ENCODE measurements around the gene GTF2B.
"Not testable (repeated sequence)": the region's sequence is repeated elsewhere in the genome, so short reads cannot be mapped to it uniquely, and the experiment has no call there.

GTF2B gene

DNA sequence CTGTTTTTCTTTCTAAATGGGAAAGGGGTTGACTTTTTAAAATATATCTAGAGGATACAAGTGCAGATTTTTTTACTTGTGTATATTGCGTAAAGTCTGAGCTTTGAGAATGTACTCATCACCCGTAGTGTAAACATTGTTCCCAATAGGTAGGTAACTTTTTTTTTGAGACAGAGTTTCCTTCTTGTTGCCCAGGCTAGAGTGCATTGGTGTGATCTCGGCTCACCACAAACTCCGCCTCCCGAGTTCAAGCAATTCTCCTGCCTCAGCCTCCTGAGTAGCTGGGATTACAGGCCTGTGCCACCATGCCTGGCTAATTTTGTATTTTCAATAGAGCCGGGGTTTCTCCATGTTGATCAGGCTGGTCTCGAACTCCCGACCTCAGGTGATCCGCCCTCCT, 20.4 kb upstream of the GTF2B start:
- H3K27me3 ChIP-seq (ENCODE audit: low read depth, low read length); H3K4me1 ChIP-seq (ENCODE audit: control insufficient read depth in 1 of 2, insufficient read depth in 2 of 2, low read length in 2 of 2); H3K4me3 ChIP-seq (ENCODE audit: low read depth in 1 of 2, low read length in 2 of 2); H3K27ac ChIP-seq (ENCODE audit: low read length); H3K36me3 ChIP-seq (ENCODE audit: control insufficient read depth in 1 of 2, insufficient read depth in 2 of 2, low read length in 2 of 2); H3K9me3 ChIP-seq (ENCODE audit: control insufficient read depth in 1 of 2, low read length in 2 of 2): not testable (repeated sequence)

DNA sequence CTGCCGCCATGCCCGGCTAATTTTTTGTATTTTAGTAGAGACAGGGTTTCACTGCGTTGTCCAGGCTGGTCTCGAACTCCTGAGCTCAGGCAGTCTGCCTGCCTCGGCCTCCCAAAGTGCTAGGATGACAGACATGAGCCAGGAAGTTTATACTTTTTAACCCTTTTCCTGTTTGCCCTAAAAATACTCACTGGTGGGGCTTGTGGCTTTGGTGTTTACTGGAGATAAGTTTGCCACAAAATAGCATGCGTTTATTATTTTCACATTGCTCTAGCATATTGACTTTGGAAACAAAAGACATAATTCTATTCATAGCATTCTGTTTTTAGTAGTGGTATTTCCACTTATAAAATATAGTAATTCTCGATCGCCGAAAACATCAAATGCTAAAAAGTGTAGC, 19.8 kb upstream of the GTF2B start:
- Histone ChIP-seq H3K4me1 (ENCODE audit: control insufficient read depth in 1 of 2, insufficient read depth in 2 of 2, low read length in 2 of 2) (no peaks in the 10 kb centered on the region), H3K9me3 (ENCODE audit: control insufficient read depth in 1 of 2, low read length in 2 of 2) (no peaks in the 10 kb centered on the region), H3K27me3 (ENCODE audit: low read depth, low read length) (no peaks in the 10 kb centered on the region), H3K27ac (ENCODE audit: low read length) (no peak overlapping the region), H3K4me3 (ENCODE audit: low read depth in 1 of 2, low read length in 2 of 2) (no peak overlapping the region), H3K36me3 (ENCODE audit: control insufficient read depth in 1 of 2, insufficient read depth in 2 of 2, low read length in 2 of 2) (no peaks in the 10 kb centered on the region)

DNA sequence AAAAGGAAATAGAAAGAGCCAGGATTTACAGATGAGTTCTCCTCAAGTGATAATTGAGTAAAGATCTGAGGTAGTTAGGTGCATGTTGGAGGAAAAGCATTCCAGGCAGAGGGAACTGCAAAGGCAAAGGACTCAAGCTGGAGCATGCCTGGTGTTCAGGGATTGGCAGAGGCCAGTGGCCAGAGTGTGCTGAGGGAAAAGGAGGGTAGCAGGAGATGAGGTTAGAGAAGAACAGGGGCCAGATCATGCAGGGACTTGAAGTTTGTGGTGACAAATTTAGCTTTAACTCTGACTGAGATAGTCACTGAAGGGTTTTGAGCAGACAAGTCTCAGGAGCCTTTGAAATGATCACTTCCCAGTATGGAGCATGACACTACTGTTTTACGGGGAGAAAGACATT, 19.0 kb upstream of the GTF2B start:
- Histone ChIP-seq H3K27ac (ENCODE audit: low read length) (no peak overlapping the region), H3K27me3 (ENCODE audit: low read depth, low read length) (no peaks in the 10 kb centered on the region), H3K4me3 (ENCODE audit: low read depth in 1 of 2, low read length in 2 of 2) (no peak overlapping the region), H3K4me1 (ENCODE audit: control insufficient read depth in 1 of 2, insufficient read depth in 2 of 2, low read length in 2 of 2) (no peaks in the 10 kb centered on the region), H3K9me3 (ENCODE audit: control insufficient read depth in 1 of 2, low read length in 2 of 2) (no peaks in the 10 kb centered on the region), H3K36me3 (ENCODE audit: control insufficient read depth in 1 of 2, insufficient read depth in 2 of 2, low read length in 2 of 2) (no peaks in the 10 kb centered on the region)

DNA sequence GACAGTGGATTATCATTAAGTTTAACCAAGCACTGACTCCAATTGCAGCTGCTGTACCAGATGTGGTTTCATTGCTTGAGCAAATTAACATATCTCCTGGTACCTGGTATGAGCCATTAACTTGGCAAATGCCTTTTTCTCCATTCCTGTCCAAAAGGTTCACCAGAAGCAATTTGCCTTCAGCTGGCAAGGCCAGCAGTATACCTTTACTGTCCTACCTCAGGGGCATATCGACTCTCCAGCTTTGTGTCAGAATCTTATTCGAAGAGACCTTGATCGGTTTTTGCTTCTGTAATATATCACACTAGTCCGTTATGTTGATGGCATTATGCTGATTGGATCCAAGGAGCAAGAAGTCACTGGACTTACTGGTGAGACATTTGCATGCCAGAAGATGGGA, 9.5 kb upstream of the GTF2B start:
- Histone ChIP-seq H3K27me3 (ENCODE audit: low read depth, low read length) (no peaks in the 10 kb centered on the region), H3K4me3 (ENCODE audit: low read depth in 1 of 2, low read length in 2 of 2) (no peak overlapping the region), H3K27ac (ENCODE audit: low read length) (no peak overlapping the region), H3K9me3 (ENCODE audit: control insufficient read depth in 1 of 2, low read length in 2 of 2) (no peaks in the 10 kb centered on the region), H3K36me3 (ENCODE audit: control insufficient read depth in 1 of 2, insufficient read depth in 2 of 2, low read length in 2 of 2) (no peaks in the 10 kb centered on the region), H3K4me1 (ENCODE audit: control insufficient read depth in 1 of 2, insufficient read depth in 2 of 2, low read length in 2 of 2) (no peaks in the 10 kb centered on the region)

DNA sequence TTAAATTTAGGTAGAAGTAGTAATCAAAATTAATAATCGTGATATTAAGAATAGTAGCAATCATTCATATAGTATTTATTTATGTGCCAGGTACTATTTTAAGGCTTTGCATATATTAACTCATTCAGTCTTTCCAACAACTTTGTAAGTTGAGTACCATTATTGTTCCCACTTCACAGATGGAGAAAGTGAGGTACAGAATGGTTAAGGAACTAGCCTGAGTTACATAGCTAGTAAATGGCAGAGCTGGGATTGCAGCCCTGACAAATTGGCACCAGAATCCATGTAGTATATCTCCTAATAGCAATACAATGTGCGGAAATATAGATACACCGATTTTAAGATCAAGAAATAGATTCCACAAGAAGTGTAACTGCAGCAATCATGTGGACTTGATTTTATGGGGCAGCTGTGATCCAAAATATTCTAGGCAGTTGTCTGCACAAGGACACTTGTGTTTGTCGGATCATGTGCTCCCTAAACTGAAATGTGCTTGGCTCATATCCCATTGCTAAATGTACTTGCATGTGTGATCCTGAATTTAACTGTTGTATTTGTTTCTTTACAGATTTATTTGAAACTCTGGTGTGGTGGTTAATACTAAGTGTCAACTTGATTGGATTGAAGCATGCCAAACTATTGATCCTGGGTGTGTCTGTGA, 5.8 kb upstream of the GTF2B start:
- no peaks in the 10 kb centered on the region for H3K27me3 ChIP-seq (ENCODE audit: low read depth, low read length)
- no peak overlapping the region for H3K27ac ChIP-seq (ENCODE audit: low read length)
- H3K36me3 ChIP-seq (ENCODE audit: control insufficient read depth in 1 of 2, insufficient read depth in 2 of 2, low read length in 2 of 2) = no peaks in the 10 kb centered on the region
- H3K9me3 ChIP-seq (ENCODE audit: control insufficient read depth in 1 of 2, low read length in 2 of 2) = no peaks in the 10 kb centered on the region
- H3K4me1 ChIP-seq (ENCODE audit: control insufficient read depth in 1 of 2, insufficient read depth in 2 of 2, low read length in 2 of 2) = no peaks in the 10 kb centered on the region
- no peak overlapping the region for H3K4me3 ChIP-seq (ENCODE audit: low read depth in 1 of 2, low read length in 2 of 2)

DNA sequence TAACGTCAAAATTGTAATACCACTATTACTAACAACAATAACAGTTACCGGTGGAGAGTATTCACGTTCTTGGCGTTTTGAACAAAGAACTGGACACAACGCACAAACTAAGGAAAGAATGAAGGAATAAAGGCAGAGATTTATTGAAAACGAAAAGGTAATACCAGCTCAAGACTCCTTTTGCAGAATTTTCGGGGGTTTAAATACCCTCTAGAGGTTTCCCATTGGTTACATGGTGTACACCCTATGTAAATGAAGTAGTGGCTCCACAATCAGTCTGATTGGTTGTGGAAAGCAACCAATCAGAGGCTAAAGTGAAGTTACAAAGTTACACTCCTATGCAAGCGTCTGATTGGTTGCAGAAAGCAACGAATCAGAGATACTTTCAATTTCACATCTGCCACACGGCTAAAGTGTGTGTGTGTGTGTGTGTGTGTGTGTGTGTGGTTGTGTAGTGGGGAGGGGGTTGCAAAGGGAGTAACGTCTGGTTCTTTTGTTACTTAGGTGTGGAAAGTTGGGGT, 1.1 kb upstream of the GTF2B start:
- no peak overlapping the region for H3K27ac ChIP-seq (ENCODE audit: low read length)
- H3K9me3 ChIP-seq (ENCODE audit: control insufficient read depth in 1 of 2, low read length in 2 of 2) = no peaks in the 10 kb centered on the region
- H3K4me1 ChIP-seq (ENCODE audit: control insufficient read depth in 1 of 2, insufficient read depth in 2 of 2, low read length in 2 of 2) = peaks cover 14 to 18% of the 10 kb centered on the region in 2 donors
- no peaks in the 10 kb centered on the region for H3K27me3 ChIP-seq (ENCODE audit: low read depth, low read length)
- H3K36me3 ChIP-seq (ENCODE audit: control insufficient read depth in 1 of 2, insufficient read depth in 2 of 2, low read length in 2 of 2) = no peaks in the 10 kb centered on the region
- peak overlapping the region; percentile 92 to 97 for H3K4me3 ChIP-seq (ENCODE audit: low read depth in 1 of 2, low read length in 2 of 2)

DNA sequence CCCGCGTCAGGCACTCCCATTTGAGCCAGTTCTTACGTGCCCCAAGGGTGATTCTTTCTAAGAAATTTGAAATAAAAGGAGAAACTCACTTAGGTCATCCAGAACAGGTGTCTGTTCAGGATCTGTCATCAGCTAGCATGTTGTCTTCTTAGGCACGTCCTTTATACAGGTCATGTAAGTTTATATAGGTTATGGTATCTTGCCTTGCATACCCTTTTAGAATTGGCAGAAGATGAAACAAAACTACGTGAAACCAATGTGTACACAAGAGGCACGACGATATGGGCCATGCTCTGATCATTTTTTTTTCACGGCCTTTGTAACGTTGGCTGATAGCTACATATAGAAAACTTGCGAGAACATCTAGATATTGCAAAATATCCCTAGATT, 579 bp upstream of the GTF2B start:
- H3K4me1 ChIP-seq (ENCODE audit: control insufficient read depth in 1 of 2, insufficient read depth in 2 of 2, low read length in 2 of 2) = peaks cover 14 to 18% of the 10 kb centered on the region in 2 donors
- no peaks in the 10 kb centered on the region for H3K9me3 ChIP-seq (ENCODE audit: control insufficient read depth in 1 of 2, low read length in 2 of 2)
- H3K4me3 ChIP-seq (ENCODE audit: low read depth in 1 of 2, low read length in 2 of 2) = peak overlapping the region; percentile 92 to 97
- peaks cover 3 to 4% of the 10 kb centered on the region in 2 donors for H3K36me3 ChIP-seq (ENCODE audit: control insufficient read depth in 1 of 2, insufficient read depth in 2 of 2, low read length in 2 of 2)
- H3K27ac ChIP-seq (ENCODE audit: low read length) = no peak overlapping the region
- H3K27me3 ChIP-seq (ENCODE audit: low read depth, low read length) = no peaks in the 10 kb centered on the region

DNA sequence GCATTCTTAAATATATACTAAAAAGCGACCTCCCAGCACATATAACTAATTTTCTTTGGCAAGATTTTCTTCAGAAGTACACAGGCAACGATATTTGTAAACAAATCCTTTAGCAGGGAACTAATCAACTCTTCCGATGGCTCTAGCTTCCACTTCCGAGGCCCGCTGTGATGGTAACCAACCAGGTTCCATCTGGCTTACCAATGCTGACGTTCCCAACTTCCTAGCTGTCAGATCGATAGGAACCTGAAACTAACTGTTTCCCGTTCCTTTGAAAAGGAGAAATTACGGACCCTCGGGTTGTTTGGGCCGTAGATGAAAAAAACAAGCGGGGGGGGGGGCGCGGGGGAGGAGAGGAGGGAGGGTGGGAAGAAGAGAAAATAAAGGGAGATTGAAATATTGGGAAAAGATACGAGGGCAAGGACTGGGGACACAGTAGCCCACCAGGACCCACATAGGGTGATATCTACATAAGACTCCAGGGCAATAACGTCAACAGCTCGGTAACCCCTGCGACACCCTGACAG, 513 bp downstream of the GTF2B start:
- H3K4me1 ChIP-seq (ENCODE audit: control insufficient read depth in 1 of 2, insufficient read depth in 2 of 2, low read length in 2 of 2) = peaks cover 14 to 18% of the 10 kb centered on the region in 2 donors
- H3K9me3 ChIP-seq (ENCODE audit: control insufficient read depth in 1 of 2, low read length in 2 of 2) = no peaks in the 10 kb centered on the region
- H3K36me3 ChIP-seq (ENCODE audit: control insufficient read depth in 1 of 2, insufficient read depth in 2 of 2, low read length in 2 of 2) = peaks cover 8 to 12% of the 10 kb centered on the region in 2 donors
- H3K27me3 ChIP-seq (ENCODE audit: low read depth, low read length) = no peaks in the 10 kb centered on the region
- peak overlapping the region; percentile 92 to 97 for H3K4me3 ChIP-seq (ENCODE audit: low read depth in 1 of 2, low read length in 2 of 2)
- H3K27ac ChIP-seq (ENCODE audit: low read length) = peak overlapping the region; percentile 94

DNA sequence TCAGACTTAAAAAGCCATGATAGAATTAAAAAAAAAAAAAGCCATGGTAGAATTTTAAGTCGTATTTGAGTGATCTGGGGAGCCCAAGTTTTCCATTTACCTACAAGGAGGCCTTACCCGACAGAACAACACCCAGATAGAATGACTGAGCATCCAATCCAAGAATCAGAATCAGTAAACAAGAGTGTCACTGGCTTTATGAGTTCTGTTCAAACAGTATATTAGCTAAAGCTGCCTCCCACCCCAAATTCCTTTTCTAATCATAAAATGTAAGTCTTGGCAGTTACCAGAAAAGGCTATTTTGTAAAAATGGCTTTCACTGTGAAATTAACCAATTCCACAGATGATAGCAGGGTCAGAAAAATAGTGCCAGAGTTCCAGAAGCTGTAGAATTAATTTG, 1.2 kb downstream of the GTF2B start:
- peaks cover 14 to 18% of the 10 kb centered on the region in 2 donors for H3K4me1 ChIP-seq (ENCODE audit: control insufficient read depth in 1 of 2, insufficient read depth in 2 of 2, low read length in 2 of 2)
- no peaks in the 10 kb centered on the region for H3K27me3 ChIP-seq (ENCODE audit: low read depth, low read length)
- H3K27ac ChIP-seq (ENCODE audit: low read length) = peak overlapping the region; percentile 94
- peak overlapping the region; percentile 92 to 97 for H3K4me3 ChIP-seq (ENCODE audit: low read depth in 1 of 2, low read length in 2 of 2)
- H3K36me3 ChIP-seq (ENCODE audit: control insufficient read depth in 1 of 2, insufficient read depth in 2 of 2, low read length in 2 of 2) = peaks cover 10 to 17% of the 10 kb centered on the region in 2 donors
- no peaks in the 10 kb centered on the region for H3K9me3 ChIP-seq (ENCODE audit: control insufficient read depth in 1 of 2, low read length in 2 of 2)

DNA sequence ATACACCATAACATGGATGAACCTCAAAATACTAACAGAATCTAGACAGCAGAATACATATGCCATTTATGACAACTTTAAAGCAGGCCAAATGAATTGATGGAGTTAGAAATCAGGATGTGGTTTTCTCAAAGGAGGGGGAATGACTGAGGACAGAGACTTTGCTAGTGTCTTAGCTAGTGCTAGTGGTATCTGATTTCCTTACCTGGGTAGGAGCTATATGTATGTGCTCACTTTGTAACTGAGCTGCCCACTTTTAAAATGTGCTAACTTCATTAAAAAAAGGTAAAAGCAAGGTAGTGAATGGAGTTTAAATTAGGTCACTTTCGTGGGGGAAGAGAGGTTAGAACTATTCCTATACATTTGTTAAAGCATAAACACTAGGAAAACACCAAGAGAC, 2.6 kb downstream of the GTF2B start:
- H3K4me3 ChIP-seq (ENCODE audit: low read depth in 1 of 2, low read length in 2 of 2) = peak overlapping the region in 1 of 2 donors; percentile 97

DNA sequence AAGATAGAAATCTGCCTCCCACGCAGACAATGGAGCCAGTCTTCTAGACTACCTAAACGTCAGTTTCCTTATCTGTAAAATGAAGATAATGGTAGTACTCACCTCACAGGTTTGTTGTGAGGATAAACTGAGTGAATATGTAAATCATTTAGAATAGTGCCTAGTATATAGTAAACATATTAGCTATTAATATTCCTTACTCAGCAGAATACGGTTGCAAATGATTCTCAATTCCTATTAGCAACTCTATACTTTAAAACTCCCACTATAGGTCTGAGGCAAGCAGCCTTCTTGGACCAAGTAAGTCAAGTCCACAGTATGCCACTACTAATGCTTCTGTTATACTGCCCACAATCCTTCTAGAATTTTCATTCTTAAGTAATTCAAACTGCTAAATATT, 5.4 kb downstream of the GTF2B start:
- peaks cover 24 to 33% of the 10 kb centered on the region in 2 donors for H3K36me3 ChIP-seq (ENCODE audit: control insufficient read depth in 1 of 2, insufficient read depth in 2 of 2, low read length in 2 of 2)

More for the DNA sequence above, 2.6 kb downstream of the GTF2B start:
- Histone ChIP-seq H3K27me3 (ENCODE audit: low read depth, low read length) (no peaks in the 10 kb centered on the region), H3K9me3 (ENCODE audit: control insufficient read depth in 1 of 2, low read length in 2 of 2) (no peaks in the 10 kb centered on the region), H3K4me1 (ENCODE audit: control insufficient read depth in 1 of 2, insufficient read depth in 2 of 2, low read length in 2 of 2) (peaks cover 14 to 18% of the 10 kb centered on the region in 2 donors), H3K27ac (ENCODE audit: low read length) (no peak overlapping the region), H3K36me3 (ENCODE audit: control insufficient read depth in 1 of 2, insufficient read depth in 2 of 2, low read length in 2 of 2) (peaks cover 19 to 31% of the 10 kb centered on the region in 2 donors)

DNA sequence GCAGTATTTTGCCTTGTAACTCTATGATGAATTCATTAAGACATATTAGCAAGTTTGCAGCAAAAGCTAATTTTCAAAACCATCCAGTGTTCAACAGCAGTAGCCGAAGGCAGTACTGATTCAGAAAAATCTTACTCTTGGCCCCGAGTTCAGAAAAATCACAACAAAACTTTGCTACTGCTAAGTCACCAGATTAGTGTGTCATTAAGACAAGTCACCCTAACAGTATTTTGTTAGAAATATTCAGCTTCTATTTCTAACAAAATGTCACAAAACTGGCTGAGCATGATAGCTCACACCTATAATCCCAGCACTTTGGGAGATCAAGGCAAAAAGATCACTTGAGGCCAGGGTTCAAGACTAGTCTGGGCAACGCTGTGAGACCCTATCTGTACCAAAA, 8.2 kb downstream of the GTF2B start:
- peaks cover 29 to 37% of the 10 kb centered on the region in 2 donors for H3K36me3 ChIP-seq (ENCODE audit: control insufficient read depth in 1 of 2, insufficient read depth in 2 of 2, low read length in 2 of 2)
- H3K27me3 ChIP-seq (ENCODE audit: low read depth, low read length) = no peaks in the 10 kb centered on the region
- peaks cover 0 to 9% of the 10 kb centered on the region in 2 donors for H3K4me1 ChIP-seq (ENCODE audit: control insufficient read depth in 1 of 2, insufficient read depth in 2 of 2, low read length in 2 of 2)
- no peak overlapping the region for H3K27ac ChIP-seq (ENCODE audit: low read length)
- H3K9me3 ChIP-seq (ENCODE audit: control insufficient read depth in 1 of 2, low read length in 2 of 2) = no peaks in the 10 kb centered on the region
- H3K4me3 ChIP-seq (ENCODE audit: low read depth in 1 of 2, low read length in 2 of 2) = no peak overlapping the region

More for the DNA sequence above, 5.4 kb downstream of the GTF2B start:
- Histone ChIP-seq H3K27me3 (ENCODE audit: low read depth, low read length) (no peaks in the 10 kb centered on the region), H3K4me1 (ENCODE audit: control insufficient read depth in 1 of 2, insufficient read depth in 2 of 2, low read length in 2 of 2) (peaks cover 14 to 27% of the 10 kb centered on the region in 2 donors), H3K4me3 (ENCODE audit: low read depth in 1 of 2, low read length in 2 of 2) (no peak overlapping the region), H3K9me3 (ENCODE audit: control insufficient read depth in 1 of 2, low read length in 2 of 2) (no peaks in the 10 kb centered on the region), H3K27ac (ENCODE audit: low read length) (no peak overlapping the region)
